Measurements from ENCODE around the gene ISG15.

The ISG15 gene

DNA sequence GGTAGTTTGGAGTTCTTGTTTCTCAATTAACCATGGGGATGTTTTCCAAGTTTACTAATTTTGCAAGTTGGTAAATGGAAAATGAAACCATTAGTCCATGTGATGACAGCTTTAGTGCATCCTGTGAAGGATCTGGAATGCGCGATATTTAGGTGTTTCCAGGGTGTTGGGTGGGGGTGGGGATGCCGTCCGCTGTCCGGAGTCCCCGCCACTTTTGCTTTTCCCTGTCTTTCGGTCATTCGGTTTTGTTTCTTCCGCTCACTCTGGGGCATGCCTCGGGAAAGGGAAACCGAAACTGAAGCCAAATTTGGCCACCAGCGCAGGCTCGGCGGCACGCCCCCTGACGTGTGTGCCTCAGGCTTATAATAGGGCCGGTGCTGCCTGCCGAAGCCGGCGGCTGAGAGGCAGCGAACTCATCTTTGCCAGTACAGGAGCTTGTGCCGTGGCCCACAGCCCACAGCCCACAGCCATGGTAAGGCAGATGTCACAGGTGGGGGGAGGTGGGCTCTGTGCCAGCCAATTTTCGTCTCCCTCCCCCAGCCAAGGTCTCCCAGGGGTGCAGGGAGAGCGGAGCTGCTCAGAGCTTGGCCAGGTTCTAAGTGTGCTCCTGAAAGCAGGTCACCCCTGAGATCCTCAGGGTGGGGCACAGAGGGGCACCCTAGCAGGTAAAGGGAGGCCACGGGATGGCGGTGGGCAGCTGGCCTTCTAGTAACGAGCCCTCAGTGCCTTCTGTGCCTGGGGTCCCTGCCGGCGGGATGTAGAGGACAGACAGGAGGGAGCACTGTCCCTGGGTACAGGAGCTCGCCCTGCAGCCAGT, at the start of gene ISG15:
Gene ISG15 (plus strand): TSS at position 393 of the 817 bp plus-strand sequence. CDS start 77 bp downstream, at position 470.
- peak; percentile 82 for DNase-seq (ENCODE audit: low read depth)
- peak within 1 kb of the TSS; percentile 70 for H3K4me3 ChIP-seq (ENCODE audit: low read length)
- TF ChIP-seq, protein P1, sequence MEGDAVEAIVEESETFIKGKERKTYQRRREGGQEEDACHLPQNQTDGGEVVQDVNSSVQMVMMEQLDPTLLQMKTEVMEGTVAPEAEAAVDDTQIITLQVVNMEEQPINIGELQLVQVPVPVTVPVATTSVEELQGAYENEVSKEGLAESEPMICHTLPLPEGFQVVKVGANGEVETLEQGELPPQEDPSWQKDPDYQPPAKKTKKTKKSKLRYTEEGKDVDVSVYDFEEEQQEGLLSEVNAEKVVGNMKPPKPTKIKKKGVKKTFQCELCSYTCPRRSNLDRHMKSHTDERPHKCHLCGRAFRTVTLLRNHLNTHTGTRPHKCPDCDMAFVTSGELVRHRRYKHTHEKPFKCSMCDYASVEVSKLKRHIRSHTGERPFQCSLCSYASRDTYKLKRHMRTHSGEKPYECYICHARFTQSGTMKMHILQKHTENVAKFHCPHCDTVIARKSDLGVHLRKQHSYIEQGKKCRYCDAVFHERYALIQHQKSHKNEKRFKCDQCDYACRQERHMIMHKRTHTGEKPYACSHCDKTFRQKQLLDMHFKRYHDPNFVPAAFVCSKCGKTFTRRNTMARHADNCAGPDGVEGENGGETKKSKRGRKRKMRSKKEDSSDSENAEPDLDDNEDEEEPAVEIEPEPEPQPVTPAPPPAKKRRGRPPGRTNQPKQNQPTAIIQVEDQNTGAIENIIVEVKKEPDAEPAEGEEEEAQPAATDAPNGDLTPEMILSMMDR (conservative IDR thresholded peaks at IDR 0.05; ENCODE audit: low read length) = no peak

DNA sequence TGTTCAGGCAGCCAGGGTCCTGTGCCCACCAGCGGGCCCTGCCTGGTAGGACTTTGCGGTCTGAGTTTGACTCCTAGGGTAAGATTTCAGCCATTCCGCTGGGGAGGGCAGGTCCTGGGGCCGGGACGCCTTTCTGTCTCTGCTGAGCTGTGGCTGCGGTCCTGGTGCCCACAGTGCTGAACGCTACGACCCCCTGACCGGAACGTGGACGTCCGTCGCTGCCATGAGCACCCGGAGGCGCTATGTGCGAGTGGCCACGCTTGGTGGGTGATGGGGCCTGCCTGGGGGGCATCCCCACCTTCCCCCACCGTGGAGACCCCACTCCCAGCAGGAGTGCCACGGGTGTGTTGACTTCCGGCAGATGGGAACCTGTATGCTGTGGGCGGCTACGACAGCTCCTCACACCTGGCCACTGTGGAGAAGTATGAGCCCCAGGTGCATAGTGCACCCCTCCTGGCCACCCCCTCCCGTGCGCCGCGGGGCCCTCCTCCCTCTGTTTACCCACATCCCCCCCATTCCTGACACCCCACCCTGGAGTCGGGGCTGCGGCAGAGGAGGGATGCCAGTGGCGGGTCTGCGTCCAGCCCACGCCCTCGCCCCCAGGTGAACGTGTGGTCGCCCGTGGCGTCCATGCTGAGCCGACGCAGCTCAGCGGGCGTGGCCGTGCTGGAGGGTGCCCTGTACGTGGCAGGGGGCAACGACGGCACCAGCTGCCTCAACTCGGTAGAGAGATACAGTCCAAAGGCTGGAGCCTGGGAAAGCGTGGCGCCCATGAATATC, 49.4 kb upstream of the ISG15 start:
- TF ChIP-seq, protein P1 (conservative IDR thresholded peaks at IDR 0.05; ENCODE audit: low read length) = no peak
- no peak overlapping the region for H3K4me3 ChIP-seq (ENCODE audit: low read length)

DNA sequence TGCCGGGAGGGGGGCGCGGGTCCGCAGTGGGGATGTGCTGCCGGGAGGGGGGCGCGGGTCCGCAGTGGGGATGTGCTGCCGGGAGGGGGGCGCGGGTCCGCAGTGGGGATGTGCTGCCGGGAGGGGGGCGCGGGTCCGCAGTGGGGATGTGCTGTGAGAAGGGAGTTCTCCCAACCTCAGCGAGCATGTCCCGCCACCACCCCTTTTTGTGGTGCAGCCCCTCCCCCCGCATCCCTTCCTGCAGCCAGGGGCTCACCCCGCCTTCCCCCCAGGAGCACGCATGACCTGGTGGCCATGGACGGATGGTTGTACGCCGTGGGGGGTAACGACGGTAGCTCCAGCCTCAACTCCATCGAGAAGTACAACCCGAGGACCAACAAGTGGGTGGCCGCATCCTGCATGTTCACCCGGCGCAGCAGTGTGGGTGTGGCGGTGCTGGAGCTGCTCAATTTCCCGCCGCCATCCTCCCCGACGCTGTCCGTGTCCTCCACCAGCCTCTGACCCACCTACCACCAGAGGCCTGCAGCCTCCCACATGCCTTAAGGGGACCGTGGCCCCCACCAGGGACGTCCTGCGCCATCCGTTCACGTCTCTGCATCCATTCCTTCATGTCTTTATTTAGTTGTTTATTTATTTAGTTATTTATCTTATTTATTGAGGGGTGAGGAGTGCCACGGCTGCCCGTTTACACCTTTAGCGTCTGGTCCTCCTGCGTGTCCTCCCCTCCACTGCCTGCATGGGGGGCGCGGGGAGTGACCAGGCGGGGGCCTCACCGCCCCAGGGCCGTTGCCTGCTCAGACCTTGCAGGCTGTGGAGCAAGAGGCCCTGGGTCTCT, 48.4 kb upstream of the ISG15 start:
- TF ChIP-seq, protein P1 (conservative IDR thresholded peaks at IDR 0.05; ENCODE audit: low read length) = no peak
- no peak overlapping the region for H3K4me3 ChIP-seq (ENCODE audit: low read length)
- no peak for DNase-seq (ENCODE audit: low read depth)

More for the DNA sequence above, 49.4 kb upstream of the ISG15 start:
- DNase-seq (ENCODE audit: low read depth) = no peak

DNA sequence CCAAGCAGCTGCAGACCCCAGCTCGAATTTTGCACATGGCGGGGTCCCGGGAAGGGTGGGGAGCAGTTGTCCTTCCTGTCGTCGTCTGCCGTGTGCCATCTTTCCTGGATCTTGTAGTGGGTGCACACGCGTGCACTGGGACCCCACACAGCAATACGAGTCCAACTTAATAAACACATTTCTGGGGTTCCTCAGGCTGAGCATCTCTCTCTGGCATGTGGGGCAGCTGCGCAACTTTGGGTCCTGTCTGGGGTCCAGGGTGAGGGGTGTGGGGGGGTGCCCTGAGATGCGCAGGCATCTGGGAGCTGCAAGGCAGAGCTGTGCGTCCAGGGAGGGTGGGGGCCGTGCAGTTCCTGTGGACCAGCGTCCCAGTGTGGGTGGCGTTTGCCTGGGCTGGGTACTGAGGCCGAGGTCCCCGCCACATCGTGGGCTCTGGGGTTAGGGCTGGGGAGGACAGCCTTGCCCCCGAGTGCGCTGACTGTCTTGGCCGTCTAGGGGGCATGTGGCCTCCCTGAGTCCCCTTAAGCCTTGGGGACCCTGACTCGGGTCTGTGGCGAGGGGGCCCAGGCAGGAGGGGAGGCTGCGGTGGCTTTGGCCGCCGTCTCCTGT, 47.7 kb upstream of the ISG15 start:
- no peak for DNase-seq (ENCODE audit: low read depth)
- no peak overlapping the region for H3K4me3 ChIP-seq (ENCODE audit: low read length)
- TF ChIP-seq, protein P1 (conservative IDR thresholded peaks at IDR 0.05; ENCODE audit: low read length) = no peak

DNA sequence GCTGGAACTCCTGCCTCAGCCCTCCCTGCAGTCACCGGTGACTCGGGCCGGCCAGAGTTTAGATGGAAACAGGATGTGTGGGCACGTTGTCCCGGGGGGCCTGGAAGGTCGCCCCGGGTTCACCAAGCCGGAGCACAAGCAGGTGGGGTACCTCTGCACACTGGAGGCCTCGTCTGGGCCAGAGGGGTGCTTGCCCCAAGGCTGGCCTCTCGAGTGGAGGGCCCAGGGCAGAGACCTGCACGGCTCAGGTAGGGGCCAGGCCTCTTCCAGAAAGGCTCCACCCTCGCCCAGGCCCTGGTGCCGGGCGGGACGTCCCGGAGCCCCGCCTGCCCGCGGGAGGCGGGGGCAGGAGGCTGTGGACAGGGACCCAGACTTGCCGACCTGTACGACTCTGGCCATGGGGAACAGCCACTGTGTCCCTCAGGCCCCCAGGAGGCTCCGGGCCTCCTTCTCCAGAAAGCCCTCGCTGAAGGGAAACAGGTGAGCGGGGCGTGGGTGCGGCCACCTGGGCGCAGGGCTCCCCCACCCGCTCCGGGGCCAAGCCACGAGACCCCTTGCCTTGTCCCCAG, 47.1 kb upstream of the ISG15 start, which contains the start of gene PLEKHN1:
Gene PLEKHN1 (plus strand): TSS at position 348 of the 569 bp plus-strand sequence. CDS start 50 bp downstream, at position 398.
- peak; percentile 28 for DNase-seq (ENCODE audit: low read depth)
- TF ChIP-seq, protein P1 (conservative IDR thresholded peaks at IDR 0.05; ENCODE audit: low read length) = no peak
- peak within 1 kb of the TSS; percentile 78 for H3K4me3 ChIP-seq (ENCODE audit: low read length)

DNA sequence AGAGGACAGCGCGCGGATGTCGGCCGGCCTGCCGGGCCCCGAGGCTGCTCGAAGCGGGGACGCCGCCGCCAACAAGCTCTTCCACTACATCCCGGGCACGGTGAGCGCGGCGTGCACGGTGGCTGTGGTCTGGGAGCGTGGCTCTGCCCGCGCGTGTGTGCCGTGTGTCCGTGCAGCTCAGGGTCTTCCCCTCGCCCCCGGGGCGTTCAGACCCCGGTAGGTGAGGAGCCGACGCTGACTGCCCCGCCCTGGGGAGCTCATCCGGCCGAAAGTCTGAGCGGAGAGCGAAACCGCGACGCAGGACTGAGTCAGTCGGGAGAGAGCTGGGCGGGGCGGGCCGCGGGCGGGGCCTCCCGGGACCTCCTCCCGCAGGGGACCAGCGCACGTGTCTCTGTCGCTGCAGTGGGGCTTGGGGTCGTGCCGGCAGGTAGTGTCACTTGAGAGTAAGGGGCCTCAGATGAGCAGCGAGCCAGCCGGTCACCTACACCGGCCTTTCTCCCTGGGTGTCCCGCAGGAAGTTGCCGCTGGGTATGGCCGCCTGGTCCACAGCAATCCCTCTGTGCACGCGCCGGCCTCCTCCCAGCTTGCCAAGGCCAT, 46.5 kb upstream of the ISG15 start:
- peak overlapping the region; percentile 78 for H3K4me3 ChIP-seq (ENCODE audit: low read length)
- TF ChIP-seq, protein P1 (conservative IDR thresholded peaks at IDR 0.05; ENCODE audit: low read length) = no peak

More for the DNA sequence above, 46.5 kb upstream of the ISG15 start:
- peak; percentile 47 for DNase-seq (ENCODE audit: low read depth)
